NCI-H1417 treated with DMSO at 0.1 percent for 48 hours (cell line): Measurements from ENCODE around the gene APLNR.

Experiments used
- DNase-seq: peaks from one replicate; lab custom pipeline; 2025; lab: John Stamatoyannopoulos, UW

The APLNR gene

GRCh38 chr11:57217053-57217452 lies 20.0 kb downstream of the APLNR start:
- no peak for DNase-seq

GRCh38 chr11:57216463-57216862 lies 20.6 kb downstream of the APLNR start:
- no peak for DNase-seq

- DNase-seq: no peak
Observed at GRCh38 chr11:57214494-57214893, 22.6 kb downstream of the APLNR start.

- DNase-seq: no peak
Observed at GRCh38 chr11:57214098-57214417, 23.0 kb downstream of the APLNR start.

GRCh38 chr11:57213342-57214097 lies 23.5 kb downstream of the APLNR start:
- DNase-seq: no peak

GRCh38 chr11:57210781-57211180 lies 26.3 kb downstream of the APLNR start:
- no peak for DNase-seq

GRCh38 chr11:57207168-57207567 lies 29.9 kb downstream of the APLNR start:
- DNase-seq: no peak

GRCh38 chr11:57205041-57205641 lies 31.9 kb downstream of the APLNR start:
- DNase-seq: no peak

- DNase-seq: no peak
Observed at GRCh38 chr11:57203882-57204480, 33.1 kb downstream of the APLNR start.

GRCh38 chr11:57203359-57203758 lies 33.7 kb downstream of the APLNR start:
- no peak for DNase-seq

GRCh38 chr11:57202281-57202680 lies 34.8 kb downstream of the APLNR start:
- no peak for DNase-seq

GRCh38 chr11:57200917-57201316 lies 36.1 kb downstream of the APLNR start:
- no peak for DNase-seq

- DNase-seq: no peak
Observed at GRCh38 chr11:57199330-57199729, 37.7 kb downstream of the APLNR start.

- no peak for DNase-seq
Observed at GRCh38 chr11:57197762-57198161, 39.3 kb downstream of the APLNR start.

GRCh38 chr11:57196596-57196995 lies 40.5 kb downstream of the APLNR start:
- no peak for DNase-seq

GRCh38 chr11:57192316-57192715 lies 44.7 kb downstream of the APLNR start:
- DNase-seq: no peak

GRCh38 chr11:57191311-57192219 lies 45.5 kb downstream of the APLNR start:
- no peak for DNase-seq

GRCh38 chr11:57190548-57190947 lies 46.5 kb downstream of the APLNR start:
- DNase-seq: no peak
